ENCODE results near the gene NRDC. TPM values are rescaled to one million over a fixed set of nuclear protein-coding genes. Genes with fewer than 3 reads are reported as not detected.

NRDC gene
- total and polyA plus RNA-seq, 10 of the 15 experiments (the other 5 are each of a cell fraction or from before 2014, with no cell fraction given) = 50.1 to 134 (median 90.4) TPM

- TF ChIP-seq TAF1 (IDR thresholded peaks at IDR 0.05; ENCODE audit: borderline replicate concordance, low read depth, low read length) = no peak
Observed at GRCh38 chr1:51741121-51741681, 137.3 kb downstream of the NRDC start (continued).

DNA sequence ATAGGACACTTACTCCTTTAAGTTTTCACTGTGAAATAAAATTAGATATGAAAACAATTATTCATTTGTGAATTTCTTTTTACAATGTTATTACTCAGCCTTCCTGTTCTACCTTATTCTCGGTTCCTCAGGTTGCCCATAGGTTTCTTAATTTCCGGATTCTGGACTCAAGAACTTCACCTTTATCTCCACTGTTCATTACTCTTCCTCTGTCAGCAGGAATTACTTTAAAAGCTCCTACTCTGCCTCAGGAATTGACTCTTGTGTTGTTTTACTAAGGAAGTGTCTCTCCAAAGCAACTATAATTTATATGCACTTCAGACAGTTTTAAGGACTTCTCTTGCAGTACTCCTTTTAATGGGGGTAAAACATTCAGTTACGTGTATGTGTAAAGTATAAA is 137.9 kb downstream of the NRDC start:
- no TSS peak for BruUV-seq (replicated peaks)
- Histone ChIP-seq H3K9me3 (replicated peaks; ENCODE audit: control insufficient read depth, insufficient read depth, low read length) (no peaks in the 10 kb centered on the region), H3K36me3 (ENCODE audit: control insufficient read depth in 2 of 2, insufficient read depth in 2 of 2, low read length in 1 of 2) (no peaks in the 10 kb centered on the region; a peak in 1 of 4 replicates), H3K27ac (ENCODE audit: control insufficient read depth, insufficient read depth) (peak overlapping the region; percentile 7; the same call in 1 of the 2 replicates), H4K20me1 (ENCODE audit: control insufficient read depth, insufficient read depth) (no peaks in the 10 kb centered on the region), H2AFZ (ENCODE audit: control insufficient read depth, low read depth, low read length) (no peak overlapping the region), H3K79me2 (ENCODE audit: control insufficient read depth, insufficient read depth, low read length) (peaks cover 86% of the 10 kb centered on the region), H3K4me3 (0 out of 2 replicates have a peak overlapping the region, but pooled peaks have one; percentile 12), H3K27me3 (replicated peaks in 1 of 2; ENCODE audit: control insufficient read depth in 2 of 2, insufficient read depth in 2 of 2, low read length in 1 of 2) (no peaks in the 10 kb centered on the region), H3K9ac (ENCODE audit: control insufficient read depth, insufficient read depth, low read length) (no peak overlapping the region), H3K4me1 (ENCODE audit: control insufficient read depth, insufficient read depth, low read length) (peaks cover 35% of the 10 kb centered on the region; the same call in 1 of the 2 replicates), H3K4me2 (ENCODE audit: control insufficient read depth, insufficient read depth) (peak overlapping the region; percentile 21)
- FAIRE-seq (no peak), ATAC-seq (peak; percentile 49), DNase-seq (ENCODE audit: low read depth, low spot score) (no peak)
- in situ Hi-C loops (cut with MboI) = no loop called here
- ChIA-PET RAD21 (ENCODE audit: unreplicated experiment) (interaction anchor here (1.1 to 5.5 kb wide), 3 partner anchors 9 to 13 kb away, joined by 3 to 50 read pairs (median 4); no protein-coding TSS in a partner anchor), CTCF (interaction anchor here (0.5 to 3.8 kb wide), 7 partner anchors 8 to 99 kb away, joined by 3 to 19 read pairs (median 3); no protein-coding TSS in a partner anchor), SMC1A (ENCODE audit: uncharacterized antibody, unreplicated experiment) (interaction anchor here (1.0 to 14.3 kb wide), 4 partner anchors 9 to 21 kb away, joined by 3 to 154 read pairs (median 4); no protein-coding TSS in a partner anchor), POLR2A (interaction anchor here (9.1 kb wide), 1 partner anchor 12 kb away, joined by 99 read pairs; no protein-coding TSS in a partner anchor)
- WGBS (ENCODE audit: insufficient coverage, insufficient replicate concordance, low lambda C conversion rate, missing lambda C conversion rate) = 33% methylated on average over 3 of the region's 3 CpGs
- intact Hi-C loops (cut with micrococcal nuclease; ENCODE audit: unreplicated experiment) = no loop called here
- TF ChIP-seq SMAD1 (IDR thresholded peaks at IDR 0.05; ENCODE audit: low read depth, partially characterized antibody) = no peak
- TF ChIP-seq NFYA (IDR thresholded peaks at IDR 0.05; ENCODE audit: borderline replicate concordance, low read depth, low read length) = no peak
- peak; percentile 74; the same call in 1 of the 2 replicates for TF ChIP-seq IRF4 (IDR thresholded peaks at IDR 0.05; ENCODE audit: low read depth, low read length)
- no peak for TF ChIP-seq RAD21 (IDR thresholded peaks at IDR 0.05; ENCODE audit: insufficient read depth, low read depth, low read length)
- no peak for TF ChIP-seq SUZ12 (IDR thresholded peaks at IDR 0.05; ENCODE audit: unreplicated experiment)
- TF ChIP-seq IKZF2 (IDR thresholded peaks at IDR 0.05) = peak in 1 of 2 experiments; percentile 17; a peak in 1 of 4 replicates
- no peak for TF ChIP-seq WRNIP1 (IDR thresholded peaks at IDR 0.05; ENCODE audit: borderline replicate concordance, low read depth, low read length)
- peak; percentile 81; the same call in 1 of the 2 replicates for TF ChIP-seq MEF2A (IDR thresholded peaks at IDR 0.05; ENCODE audit: insufficient read depth, low read depth, low read length)
- TF ChIP-seq JUNB (IDR thresholded peaks at IDR 0.05) = peak; percentile 94
- TF ChIP-seq ATF2 (IDR thresholded peaks at IDR 0.05; ENCODE audit: low read length) = peak; percentile 57; the same call in 1 of the 2 replicates
- 0 out of 2 replicates have a peak, but pooled peaks have one; percentile 28 for TF ChIP-seq EED (IDR thresholded peaks at IDR 0.05; ENCODE audit: low read depth)
- TF ChIP-seq DPF2 (IDR thresholded peaks at IDR 0.05) = 0 out of 2 replicates have a peak, but pooled peaks have one; percentile 17
- TF ChIP-seq TCF12 (IDR thresholded peaks at IDR 0.05; ENCODE audit: low read depth, low read length) = no peak
- peak in 1 of 2 experiments; percentile 98; a peak in 2 of 4 replicates for TF ChIP-seq ETV6 (conservative IDR thresholded peaks at IDR 0.05 in 1 of 2, IDR thresholded peaks at IDR 0.05 in 1 of 2; ENCODE audit: borderline replicate concordance in 1 of 2, low read depth in 1 of 2)
- peak; percentile 68; the same call in 1 of the 2 replicates for TF ChIP-seq SPI1 (IDR thresholded peaks at IDR 0.05; ENCODE audit: borderline replicate concordance, insufficient read depth, low read depth, low read length)
- TF ChIP-seq SP1 (IDR thresholded peaks at IDR 0.05; ENCODE audit: low read depth, low read length) = no peak
- TF ChIP-seq NBN (IDR thresholded peaks at IDR 0.05) = no peak
- TF ChIP-seq FOXM1 (IDR thresholded peaks at IDR 0.05; ENCODE audit: low read depth, low read length) = peak; percentile 57; the same call in 1 of the 2 replicates
- TF ChIP-seq ZNF217 (IDR thresholded peaks at IDR 0.05) = no peak
- peak; percentile 63; the same call in 1 of the 2 replicates for TF ChIP-seq CREM (IDR thresholded peaks at IDR 0.05; ENCODE audit: low read depth)
- peak in 1 of 2 experiments; percentile 23; a peak in 1 of 4 replicates for TF ChIP-seq SRF (IDR thresholded peaks at IDR 0.05; ENCODE audit: low read depth in 2 of 2, low read length in 2 of 2)

Measured in GM12878 (cell line).